Retinal pigment epithelial cell (primary cell): Measurements from ENCODE around the gene CNOT9.
"Not testable (repeated sequence)": the region's sequence is repeated elsewhere in the genome, so short reads cannot be mapped to it uniquely, and the experiment has no call there.

Source experiments
- DNase-seq: peaks from one replicate; pipeline ENCODE4 v3.0.0-alpha.2; 2010; ENCODE audit warnings: low read depth
- H3K4me3 ChIP-seq: 2 replicates; pipeline ENCODE4 v1.5.1; 2011; ENCODE audit warnings: mild to moderate bottlenecking, low read length, control low read depth, moderate library complexity
- CTCF ChIP-seq: conservative IDR thresholded peaks from 2 replicates; pipeline ENCODE4 v1.5.1; 2011; ENCODE audit warnings: low read depth, low read length, control low read depth, inconsistent platforms

CNOT9 gene

GRCh38 chr2:218546012-218546411 lies 22.6 kb upstream of the CNOT9 start:
- no peak for TF ChIP-seq CTCF
- H3K4me3 ChIP-seq: no peak overlapping the region
- no peak for DNase-seq

- no peak for TF ChIP-seq CTCF
- no peak overlapping the region for H3K4me3 ChIP-seq
- DNase-seq: no peak
Observed at GRCh38 chr2:218547511-218547910, 21.1 kb upstream of the CNOT9 start.

- no peak overlapping the region for H3K4me3 ChIP-seq
- DNase-seq: no peak
- no peak for TF ChIP-seq CTCF
Observed at GRCh38 chr2:218547978-218548377, 20.7 kb upstream of the CNOT9 start.

GRCh38 chr2:218554225-218554624 lies 14.4 kb upstream of the CNOT9 start:
- not testable (repeated sequence) for DNase-seq, H3K4me3 ChIP-seq

- no peak for TF ChIP-seq CTCF
- no peak for DNase-seq
- no peak overlapping the region for H3K4me3 ChIP-seq
Observed at GRCh38 chr2:218555527-218555926, 13.1 kb upstream of the CNOT9 start.

GRCh38 chr2:218557941-218558340 lies 10.7 kb upstream of the CNOT9 start:
- no peak for DNase-seq
- no peak for TF ChIP-seq CTCF
- H3K4me3 ChIP-seq: no peak overlapping the region

GRCh38 chr2:218558986-218559385 lies 9.7 kb upstream of the CNOT9 start:
- DNase-seq: no peak
- TF ChIP-seq CTCF: no peak
- H3K4me3 ChIP-seq: no peak overlapping the region

- no peak overlapping the region for H3K4me3 ChIP-seq
- TF ChIP-seq CTCF: no peak
- no peak for DNase-seq
Observed at GRCh38 chr2:218564056-218564455, 4.6 kb upstream of the CNOT9 start.
